Measurements from ENCODE around the gene KCNJ14.
A peak's percentile ranks its signal among the peaks of the same experiment; 100 is the strongest.

- TF ChIP-seq CTCF (IDR thresholded peaks at IDR 0.05), result peak; percentile 38 to 46 (median 40)
- TF ChIP-seq EP300 (IDR thresholded peaks at IDR 0.05), result no peak
These were observed 10.1 kb upstream of the KCNJ14 start for GRCh38 chr19:48445256-48445605.
